K562 (cell line): ENCODE measurements around the gene RERG. TPM values are rescaled to one million over a fixed set of nuclear protein-coding genes. Genes with fewer than 3 reads are reported as not detected.

Source experiments
- ATAC-seq: fragments of 200-7000 bp; cut with Tn5 transposase; 3 replicates; pipeline ENCODE4 v1.9.1; 2020; ENCODE audit warnings: moderate library complexity
- BruUV-seq: library from RNA; stranded (reverse); fragments of 400-500 nt; replicated peaks from 2 replicates; lab custom pipeline; 2021; lab: Mats Ljungman, UMichigan
- CTCF ChIA-PET: fragments of 300-600 bp; formaldehyde crosslinking; extraction: SDS; loops from one replicate; lab custom pipeline; 2021; ENCODE audit warnings: low intra/inter-chr PET ratio; lab: Yijun Ruan, JAX
- POLR2A ChIA-PET: fragments of 300-600, 350-650 bp; sonication (Branson Sonifier 250); formaldehyde crosslinking; extraction: SDS; loops from one replicate; lab custom pipeline; 2021; ENCODE audit warnings: antibody characterized with exemption, inconsistent platforms; lab: Yijun Ruan, JAX
- DNase-seq, 4 experiments: peaks; one replicate each; pipeline versions ENCODE4 v3.0.0 to v3.0.0-alpha.2; 2011 to 2018; ENCODE audit warnings: low spot score in 3 of 4, mixed read lengths in 3 of 4; ENCODE audit errors: extremely low read depth in 1 of 4
- FAIRE-seq: peaks from 2 replicates; lab custom pipeline; 2011; peaks lifted over from hg19 to GRCh38; lab: Jason Lieb, UNC
- H2AFZ ChIP-seq: 2 replicates; pipeline ENCODE4 v1.6.0; 2011; ENCODE audit warnings: low read depth, low read length, control low read depth, inconsistent platforms
- H3K27ac ChIP-seq: fragments of 200-600 bp; 3 replicates; pipeline ENCODE4 v1.8.0; 2011; ENCODE audit warnings: low read depth, mild to moderate bottlenecking, control low read depth, inconsistent platforms, low read length, moderate library complexity, mixed read lengths; ENCODE audit errors: extremely low read depth
- H3K27me3 ChIP-seq, 2 experiments: fragments of 300-600 bp in 1 of 2; 2 replicates in 1 of 2; 3 replicates in 1 of 2; pipeline versions ENCODE4 v1.6.0 to v1.8.0; 2011; ENCODE audit warnings: inconsistent platforms in 2 of 2, low read length in 2 of 2, mild to moderate bottlenecking in 1 of 2, mixed read lengths in 1 of 2, moderate library complexity in 1 of 2; ENCODE audit not compliant: control insufficient read depth in 2 of 2, insufficient read depth in 2 of 2
- H3K36me3 ChIP-seq: fragments of 300-600 bp; 3 replicates; pipeline ENCODE4 v1.8.0; 2011; ENCODE audit warnings: mild to moderate bottlenecking, low read length, inconsistent platforms; ENCODE audit not compliant: control insufficient read depth, insufficient read depth
- H3K4me1 ChIP-seq, 2 experiments: fragments of 200-600 bp in 1 of 2; replicated peaks in 1 of 2; 2 replicates in 1 of 2; 3 replicates in 1 of 2; pipeline versions ENCODE4 v1.5.1 to v1.8.0; 2011; ENCODE audit warnings: inconsistent platforms in 2 of 2, low read length in 2 of 2, mild to moderate bottlenecking in 1 of 2, mixed read lengths in 1 of 2, moderate library complexity in 1 of 2; ENCODE audit not compliant: control insufficient read depth in 2 of 2, insufficient read depth in 2 of 2
- H3K4me2 ChIP-seq: 2 replicates; pipeline ENCODE4 v1.6.1; 2011; ENCODE audit warnings: low read length, control low read depth, inconsistent platforms, mixed read lengths; ENCODE audit not compliant: insufficient read depth
- H3K4me3 ChIP-seq: fragments of 200-600 bp; sonication (generic), shearing (Covaris generic); 2 replicates; pipeline ENCODE4 v1.5.1; 2016; ENCODE audit warnings: control low read depth, inconsistent platforms
- H3K79me2 ChIP-seq: fragments of 200-600 bp; 3 replicates; pipeline ENCODE4 v1.8.0; 2011; ENCODE audit warnings: low read length, inconsistent platforms; ENCODE audit not compliant: control insufficient read depth, insufficient read depth
- H3K9ac ChIP-seq, 2 experiments: 2 replicates each; pipeline versions ENCODE4 v1.6.0 to v1.6.1; 2011; ENCODE audit warnings: low read depth in 2 of 2, low read length in 2 of 2, control low read depth in 1 of 2, inconsistent platforms in 1 of 2, mild to moderate bottlenecking in 1 of 2, mixed read lengths in 1 of 2; ENCODE audit not compliant: insufficient read depth in 1 of 2
- H3K9me1 ChIP-seq: one replicate; pipeline ENCODE4 v1.6.0; 2011; ENCODE audit warnings: inconsistent platforms, mild to moderate bottlenecking, low read length, moderate library complexity; ENCODE audit not compliant: control insufficient read depth, insufficient read depth
- H3K9me3 ChIP-seq: replicated peaks from 2 replicates; pipeline ENCODE4 v1.5.1; 2011; ENCODE audit warnings: low read depth, low read length, inconsistent platforms; ENCODE audit not compliant: control insufficient read depth, insufficient read depth
- H4K20me1 ChIP-seq: replicated peaks from 2 replicates; pipeline ENCODE4 v1.6.1; 2011; ENCODE audit warnings: low read length, inconsistent platforms, mixed read lengths; ENCODE audit not compliant: control insufficient read depth, insufficient read depth
- ETV1 ChIP-seq: fragments of 450-650 bp; conservative IDR thresholded peaks from 2 replicates; pipeline ENCODE4 v1.6.1; 2016; ENCODE audit warnings: missing genetic modification characterization, control low read depth, low read depth, missing compliant biosample characterization
- FOSL1 ChIP-seq: fragments of 200-800 bp; sonication (Bioruptor generic); conservative IDR thresholded peaks from 2 replicates; pipeline ENCODE4 v1.6.1; 2016; ENCODE audit warnings: missing genetic modification characterization, missing compliant biosample characterization
- POLR2B ChIP-seq: fragments of 450-650 bp; IDR thresholded peaks from 2 replicates; pipeline ENCODE4 v1.6.1; 2018; ENCODE audit warnings: low read depth; ENCODE audit not compliant: partially characterized antibody
- REST ChIP-seq, 2 experiments: fragments of 450-650 bp; formaldehyde crosslinking in 1 of 2; IDR thresholded peaks; 2 replicates each; pipeline versions ENCODE4 v1.4.0 to v1.6.1; 2014 to 2020; ENCODE audit warnings: mild to moderate bottlenecking in 2 of 2, borderline replicate concordance in 1 of 2, low read depth in 1 of 2
- SIX5 ChIP-seq, 2 experiments: IDR thresholded peaks; 2 replicates each; pipeline ENCODE4 v1.6.1; 2011; ENCODE audit warnings: low read length in 2 of 2, borderline replicate concordance in 1 of 2, low read depth in 1 of 2, mild to moderate bottlenecking in 1 of 2, moderate library complexity in 1 of 2; ENCODE audit not compliant: insufficient read depth in 1 of 2
- SNAPC5 ChIP-seq: fragments of 250-450 bp; sonication (Bioruptor Pico); IDR thresholded peaks from 2 replicates; pipeline ENCODE4 v1.8.0; 2021; ENCODE audit warnings: moderate library complexity, mild to moderate bottlenecking, inconsistent platforms
- STAT5B ChIP-seq: fragments of 250-450 bp; sonication (Bioruptor Pico); IDR thresholded peaks from 2 replicates; pipeline ENCODE4 v1.8.0; 2021; ENCODE audit warnings: mild to moderate bottlenecking, inconsistent platforms
- WHSC1 ChIP-seq: IDR thresholded peaks from one replicate; pipeline ENCODE4 v1.6.1; 2012; ENCODE audit warnings: low read length, control low read depth, inconsistent platforms
- ZNF253 ChIP-seq: fragments of 250-450 bp; sonication (Bioruptor Pico); conservative IDR thresholded peaks from 2 replicates; pipeline ENCODE4 v1.6.1; 2021; ENCODE audit warnings: mild to moderate bottlenecking
- ZNF696 ChIP-seq: fragments of 250-450 bp; sonication (Bioruptor Pico); conservative IDR thresholded peaks from 2 replicates; pipeline ENCODE4 v1.4.0; 2020; ENCODE audit warnings: mild to moderate bottlenecking, moderate library complexity
- ZNF780A ChIP-seq: fragments of 250-450 bp; sonication (Bioruptor Pico); IDR thresholded peaks from 2 replicates; pipeline ENCODE4 v1.5.0; 2021; ENCODE audit warnings: mild to moderate bottlenecking
- WGBS: fragments of 100-300 bp; shearing (Covaris generic); methylation state at CpG from one replicate; pipeline ENCODE4 v1.1.6; 2016; ENCODE audit warnings: low coverage, mixed read lengths; ENCODE audit not compliant: insufficient coverage; ENCODE audit errors: missing lambda C conversion rate; 5-methylcytosine and 5-hydroxymethylcytosine counted together
- in situ Hi-C: fragments of 300-500 bp; cut with MboI; formaldehyde crosslinking; loops from 4 replicates; pipeline ENCODE4 v1.15.0; 2018; ENCODE audit warnings: inconsistent platforms, mixed read lengths
- intact Hi-C: fragments of 100-400 bp; cut with micrococcal nuclease; formaldehyde crosslinking; loops from 2 replicates; pipeline ENCODE4 v1.14.2; 2022
- polyA plus RNA-seq, 8 experiments: library from polyadenylated mRNA; depleted of rRNA in 4 of 8; stranded (reverse) in 5 of 8; unstranded in 3 of 8; fragments of >200 nt; fragmentation: Nextera tagmentation in 2 of 8; fragmentation: Illumina TruSeq in 1 of 8; extraction: Ambion mirVana in 2 of 8; extraction: Trizol in 1 of 8; gene quantifications; 2 replicates each; pipeline versions ENCODE4 v1.2.1 to v1.2.3, GENCODE V29; 2011 to 2014; ENCODE audit warnings: inconsistent platforms in 1 of 8, missing spikeins in 1 of 8
- total RNA-seq, 7 experiments: library from RNA; depleted of rRNA in 6 of 7; stranded (reverse); fragments of >200 nt in 6 of 7; fragmentation: Illumina TruSeq in 2 of 7; extraction: Trizol in 2 of 7; gene quantifications; 2 replicates each; pipeline versions ENCODE4 v1.2.1 to v1.2.3, GENCODE V29; 2011 to 2021; ENCODE audit warnings: low replicate concordance in 1 of 7
- TF ChIP-seq, protein P1 (sequence below): fragments of 450-650 bp; formaldehyde crosslinking; IDR thresholded peaks from 2 replicates; pipeline ENCODE4 v1.4.0; 2022; ENCODE audit warnings: mild to moderate bottlenecking, moderate library complexity

The RERG gene
- total and polyA plus RNA-seq, 9 of the 15 experiments (the other 6 are each of a cell fraction or from before 2014, with no cell fraction given), result 2.2 to 7.3 (median 3.0) TPM

- Histone ChIP-seq H3K4me3 (no peak overlapping the region), H3K27ac (no peak overlapping the region), H3K9ac (no peak overlapping the region), H3K4me1 (no peaks in the 10 kb centered on the region), H3K9me1 (no peaks in the 10 kb centered on the region), H3K9me3 (no peaks in the 10 kb centered on the region), H3K79me2 (no peaks in the 10 kb centered on the region), H3K4me2 (no peak overlapping the region), H2AFZ (no peak overlapping the region), H3K36me3 (no peaks in the 10 kb centered on the region), H3K27me3 (no peaks in the 10 kb centered on the region), H4K20me1 (no peaks in the 10 kb centered on the region)
- ChIA-PET POLR2A (no interaction called here), CTCF (no interaction called here)
- under 1% methylated on average over 10 of the region's 11 CpGs for WGBS
- no peak for ATAC-seq
- in situ Hi-C loops, result no loop called here
- FAIRE-seq, result no peak
- no peak for DNase-seq
- intact Hi-C loops, result no loop called here
- no TSS peak for BruUV-seq
- TF ChIP-seq STAT5B (no peak), SIX5 (IDR thresholded peaks at IDR 0.05; ENCODE audit: borderline replicate concordance in 1 of 2, insufficient read depth in 1 of 2, low read depth in 1 of 2, low read length in 2 of 2) (no peak), POLR2B (no peak), ETV1 (tag) (no peak), SNAPC5 (CRISPR knock-in tag) (no peak), ZNF780A (CRISPR knock-in tag) (no peak), ZNF253 (CRISPR knock-in tag) (no peak), ZNF696 (CRISPR knock-in tag) (no peak), REST (IDR thresholded peaks at IDR 0.05; ENCODE audit: borderline replicate concordance) (0 out of 2 replicates have a peak, but pooled peaks have one; percentile 13), REST (CRISPR knock-in tag; IDR thresholded peaks at IDR 0.05; ENCODE audit: low read depth) (no peak), WHSC1 (no peak), FOSL1 (peak; percentile 50)
- TF ChIP-seq, protein P1, sequence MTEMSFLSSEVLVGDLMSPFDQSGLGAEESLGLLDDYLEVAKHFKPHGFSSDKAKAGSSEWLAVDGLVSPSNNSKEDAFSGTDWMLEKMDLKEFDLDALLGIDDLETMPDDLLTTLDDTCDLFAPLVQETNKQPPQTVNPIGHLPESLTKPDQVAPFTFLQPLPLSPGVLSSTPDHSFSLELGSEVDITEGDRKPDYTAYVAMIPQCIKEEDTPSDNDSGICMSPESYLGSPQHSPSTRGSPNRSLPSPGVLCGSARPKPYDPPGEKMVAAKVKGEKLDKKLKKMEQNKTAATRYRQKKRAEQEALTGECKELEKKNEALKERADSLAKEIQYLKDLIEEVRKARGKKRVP (CRISPR knock-in tag), result 0 out of 2 replicates have a peak, but pooled peaks have one; percentile 8
These were observed 57.9 kb downstream of the RERG start for GRCh38 chr12:15163030-15163976.
